ENCODE results near the gene PSMA1.

GRCh38 chr11:14455648-14456430 lies 64.3 kb downstream of the PSMA1 start:
- no peak for TF ChIP-seq CTCF (IDR thresholded peaks at IDR 0.05; ENCODE audit: insufficient read depth, low read depth, low read length)
- no peak for TF ChIP-seq EZH2 (IDR thresholded peaks at IDR 0.05; ENCODE audit: insufficient read depth, low read length)

Measured in astrocyte (in vitro differentiated cells and primary cell).